HepG2 (cell line): ENCODE measurements around the gene FCRLA. TPM values are rescaled to one million over a fixed set of nuclear protein-coding genes. Genes with fewer than 3 reads are reported as not detected.

Source experiments
- MATR3 ChIP-seq: sonication (generic); formaldehyde crosslinking; IDR thresholded peaks from 2 replicates; pipeline ENCODE4 v1.4.0; 2020; ENCODE audit warnings: missing genetic modification reagents
- TRAFD1 ChIP-seq: sonication (generic); formaldehyde crosslinking; IDR thresholded peaks from 2 replicates; pipeline ENCODE4 v1.5.1; 2020; ENCODE audit warnings: missing genetic modification reagents, mild to moderate bottlenecking, borderline replicate concordance
- ZBTB26 ChIP-seq: IDR thresholded peaks from 2 replicates; pipeline ENCODE4 v1.6.1; 2016; ENCODE audit warnings: missing compliant biosample characterization, missing genetic modification reagents, borderline replicate concordance
- ZBTB40 ChIP-seq, 2 experiments: fragments of 450-650 bp in 1 of 2; sonication (generic) in 1 of 2; formaldehyde crosslinking in 1 of 2; IDR thresholded peaks; 2 replicates each; pipeline versions ENCODE4 v1.6.1 to v1.8.0; 2016 to 2022; ENCODE audit warnings: antibody characterized with exemption in 1 of 2, mild to moderate bottlenecking in 1 of 2, missing genetic modification reagents in 1 of 2
- ZFP62 ChIP-seq: sonication (generic); formaldehyde crosslinking; IDR thresholded peaks from 2 replicates; pipeline ENCODE4 v1.4.0; 2020; ENCODE audit warnings: missing genetic modification reagents
- ZNF382 ChIP-seq: sonication (generic); formaldehyde crosslinking; IDR thresholded peaks from 2 replicates; pipeline ENCODE4 v1.5.0; 2020; ENCODE audit warnings: missing genetic modification reagents, mild to moderate bottlenecking, borderline replicate concordance
- ZNF513 ChIP-seq: sonication (generic); formaldehyde crosslinking; conservative IDR thresholded peaks from 2 replicates; pipeline ENCODE4 v1.5.0; 2020; ENCODE audit warnings: missing genetic modification reagents
- ZNF574 ChIP-seq: sonication (generic); formaldehyde crosslinking; IDR thresholded peaks from 2 replicates; pipeline ENCODE4 v1.4.0; 2020; ENCODE audit warnings: missing genetic modification reagents
- ZNF660 ChIP-seq: sonication (generic); formaldehyde crosslinking; IDR thresholded peaks from 2 replicates; pipeline ENCODE4 v1.5.1; 2020; ENCODE audit warnings: mild to moderate bottlenecking, low read depth, missing genetic modification reagents, borderline replicate concordance
- polyA plus RNA-seq, 8 experiments: library from polyadenylated mRNA; depleted of rRNA in 3 of 8; stranded (reverse) in 7 of 8; unstranded in 1 of 8; fragments of >200 nt; fragmentation: Illumina TruSeq in 4 of 8; extraction: Trizol in 4 of 8; gene quantifications; 2 replicates each; pipeline versions ENCODE4 v1.2.1 to v1.2.3, GENCODE V29; 2011 to 2016; ENCODE audit warnings: low read depth in 4 of 8, missing spikeins in 1 of 8, mixed read lengths in 1 of 8; ENCODE audit not compliant: insufficient read depth in 1 of 8
- total RNA-seq, 5 experiments: library from RNA; depleted of rRNA; stranded (reverse); fragments of >200 nt; fragmentation: Illumina TruSeq; extraction: Trizol; gene quantifications; 2 replicates each; pipeline ENCODE4 v1.2.3, GENCODE V29; 2016; ENCODE audit warnings: low read depth in 1 of 5

FCRLA gene
- total and polyA plus RNA-seq, 2 of the 13 experiments (the other 11 are each of a cell fraction or from before 2014, with no cell fraction given) = not detected

- TF ChIP-seq MATR3 (CRISPR knock-in tag) (no peak), ZNF574 (CRISPR knock-in tag) (peak; percentile 99), ZNF660 (no peak), ZNF382 (CRISPR knock-in tag) (no peak), TRAFD1 (peak; percentile 53; the same call in 1 of the 2 replicates), ZFP62 (CRISPR knock-in tag) (no peak), ZNF513 (CRISPR knock-in tag) (no peak), ZBTB26 (peak; percentile 51; the same call in 1 of the 2 replicates), ZBTB40 (IDR thresholded peaks at IDR 0.05) (no peak), ZBTB40 (CRISPR knock-in tag; IDR thresholded peaks at IDR 0.05) (peak; percentile 86)
These were observed 42.7 kb downstream of the FCRLA start, which contains the start of gene DUSP12 (continued) for GRCh38 chr1:161749509-161750407.
